HG02610 (cell line): Measurements from ENCODE around the gene TCF7.
A peak's percentile ranks its signal among the peaks of the same experiment; 100 is the strongest.

Source experiments
- ATAC-seq: cut with Tn5 transposase; IDR thresholded peaks from one replicate; pipeline ENCODE4 v1.9.1; 2021; ENCODE audit warnings: mild to moderate bottlenecking, moderate library complexity; ENCODE audit not compliant: unreplicated experiment

TCF7 gene

DNA sequence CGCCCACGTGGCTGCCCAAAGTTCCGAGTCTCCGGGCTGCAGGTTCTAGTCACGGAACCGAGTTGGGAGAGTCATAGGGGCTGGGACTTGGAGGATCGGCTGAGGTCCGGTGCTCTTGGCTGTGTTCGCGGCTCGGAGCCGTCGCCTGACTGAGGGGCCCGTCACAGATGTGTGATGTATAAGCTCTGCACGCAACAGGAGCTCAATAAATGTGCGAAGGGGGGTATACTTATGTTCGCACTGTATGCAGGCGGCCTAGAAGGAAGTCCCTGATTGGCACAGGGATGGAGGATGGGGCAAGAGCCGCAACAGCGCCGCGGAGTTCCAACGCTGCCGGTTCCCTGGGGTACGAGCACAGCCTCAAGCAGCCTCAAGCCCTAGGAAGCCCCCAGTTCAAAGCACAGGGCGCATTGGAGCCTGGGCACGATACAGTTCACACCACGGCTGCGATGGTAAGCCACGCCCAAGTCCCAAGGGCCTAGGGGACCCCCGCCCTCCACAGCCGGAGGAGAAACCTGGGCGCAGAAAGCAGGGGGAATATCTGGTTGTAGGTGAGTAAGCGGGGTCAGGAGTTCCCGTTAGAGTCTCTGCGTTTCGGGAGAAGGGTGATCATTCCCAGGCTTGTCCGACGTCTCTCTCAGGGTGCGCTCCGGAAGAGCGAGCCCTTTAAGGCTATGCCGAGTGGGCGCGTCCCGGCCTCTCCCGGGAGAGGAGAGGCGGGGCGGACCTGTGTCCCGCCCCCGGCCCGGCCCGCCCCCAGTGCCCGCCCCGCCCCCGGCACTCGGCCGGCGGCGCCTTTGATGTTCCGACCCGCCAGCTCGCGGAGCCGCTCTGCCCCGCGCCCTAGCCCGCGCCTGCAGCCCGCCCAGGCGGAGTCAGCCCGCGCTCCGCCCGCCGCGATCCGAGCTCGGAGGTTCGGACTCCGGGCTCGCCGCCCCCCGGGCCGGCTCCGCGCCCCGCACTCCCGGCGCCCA lies at the start of gene TCF7:
Gene TCF7 (plus strand): TSS at position 780 of the 974 bp plus-strand sequence. CDS start 226 bp downstream, outside the sequence.
- peak; percentile 68 for ATAC-seq

DNA sequence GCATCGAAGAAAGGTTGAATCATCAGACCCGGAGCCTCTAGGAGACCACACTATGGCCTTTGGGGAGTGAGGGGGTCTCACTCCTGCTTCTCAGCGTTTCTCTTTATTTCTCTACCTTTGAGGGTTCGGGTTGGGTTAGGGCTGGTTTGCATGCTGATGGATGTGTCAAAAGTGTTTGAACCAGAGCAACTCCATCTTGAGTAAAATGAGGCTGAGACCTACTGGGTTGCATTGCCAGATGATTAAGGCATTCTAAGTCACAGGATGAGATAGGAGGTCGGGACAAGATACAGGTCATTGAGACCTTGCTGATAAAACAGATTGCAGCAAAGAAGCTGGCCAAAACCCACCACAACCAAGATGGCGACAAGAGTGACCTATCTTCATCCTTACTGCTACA lies 44.9 kb upstream of the TCF7 start:
- ATAC-seq: no peak

DNA sequence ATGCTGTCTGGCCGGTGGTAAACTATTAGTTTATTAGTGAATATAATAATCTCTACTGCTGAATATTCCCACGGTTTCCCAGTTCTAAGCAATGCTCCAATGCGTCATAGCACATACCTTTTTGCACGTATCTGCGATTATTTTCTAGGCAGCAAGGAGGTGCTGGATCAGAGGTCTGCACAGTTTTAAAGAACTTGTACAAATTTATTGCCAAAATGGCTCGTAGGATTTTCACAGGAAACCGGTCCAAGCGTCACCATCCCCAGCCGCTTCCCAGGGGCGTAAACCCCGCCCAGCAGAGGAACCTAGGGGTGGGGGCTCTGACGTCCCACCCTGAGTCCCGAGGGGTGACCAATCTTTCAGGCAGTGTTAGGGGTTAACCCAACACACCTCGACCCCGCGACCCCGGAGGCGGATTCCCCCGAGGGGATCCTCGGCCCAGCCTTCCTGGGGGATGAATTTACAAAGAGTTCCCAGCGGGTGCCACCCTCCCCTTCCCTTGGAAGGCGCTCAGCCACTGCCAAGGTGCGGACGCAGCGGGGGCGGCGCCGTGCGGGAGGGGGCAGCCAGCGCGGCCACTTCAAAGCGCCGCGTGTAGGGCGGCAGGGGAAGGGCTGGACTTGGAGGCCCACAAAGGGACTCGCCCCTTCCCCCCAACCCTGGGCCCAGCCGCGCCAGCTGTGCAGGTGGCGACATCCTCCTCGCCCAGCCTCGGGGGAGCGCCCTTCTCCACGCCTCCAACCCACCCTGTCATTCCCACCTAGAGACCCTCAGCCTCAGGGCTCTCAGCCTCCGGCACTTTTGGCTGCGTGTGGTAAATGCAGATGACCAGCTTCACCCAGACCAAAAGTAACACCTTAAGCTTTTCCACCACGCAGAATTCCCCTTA lies 43.5 kb upstream of the TCF7 start:
- peak; percentile 60 for ATAC-seq

- peak; percentile 48 for ATAC-seq
Observed at GRCh38 chr5:134071614-134072207, 42.8 kb upstream of the TCF7 start.

- ATAC-seq: no peak
Observed at GRCh38 chr5:134072471-134073210, 41.8 kb upstream of the TCF7 start.

- ATAC-seq: no peak
Observed at GRCh38 chr5:134073404-134073803, 41.1 kb upstream of the TCF7 start.

GRCh38 chr5:134075102-134075501 lies 39.4 kb upstream of the TCF7 start:
- no peak for ATAC-seq

GRCh38 chr5:134077926-134078580 lies 36.4 kb upstream of the TCF7 start:
- no peak for ATAC-seq

DNA sequence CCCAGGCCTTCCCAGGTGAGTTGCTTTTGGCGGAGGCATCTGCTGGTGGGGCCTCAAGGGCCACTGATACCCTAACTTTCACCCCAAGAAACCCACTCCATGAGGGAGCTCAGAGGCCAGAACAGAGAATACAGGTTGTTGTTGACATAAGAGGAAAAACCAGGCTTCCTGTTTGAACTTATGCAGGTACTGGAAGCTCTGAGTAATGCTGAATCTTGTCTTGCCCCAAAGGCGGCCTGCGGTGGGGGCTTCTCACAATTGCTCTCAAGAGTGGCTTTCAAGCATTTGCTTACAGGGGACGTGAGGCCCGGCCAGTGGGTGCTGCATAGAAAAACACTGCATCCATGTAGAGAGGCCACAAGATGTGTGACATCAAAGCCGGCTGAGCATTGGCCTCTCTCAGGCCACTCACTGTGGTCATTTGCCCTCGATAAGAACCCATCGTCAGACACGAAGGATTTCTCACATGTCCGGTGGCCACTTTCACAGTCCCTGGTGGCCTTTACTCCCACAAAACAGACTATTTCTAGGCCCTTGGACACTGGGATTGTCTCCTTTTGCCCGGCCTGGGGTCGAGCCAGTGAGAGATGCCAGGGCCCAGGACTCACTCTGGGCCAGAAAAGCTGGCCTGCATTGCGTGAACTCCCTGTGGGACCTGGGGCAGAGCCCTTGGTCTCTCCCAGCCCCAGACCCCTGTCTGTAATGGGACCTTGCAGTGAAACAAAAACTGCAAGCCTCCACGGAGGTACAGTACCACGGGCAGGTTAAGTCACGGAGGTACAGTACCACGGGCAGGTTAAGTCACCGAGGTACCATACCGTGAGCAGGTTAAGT lies 34.5 kb upstream of the TCF7 start:
- no peak for ATAC-seq

GRCh38 chr5:134082264-134082992 lies 32.1 kb upstream of the TCF7 start:
- ATAC-seq: no peak

DNA sequence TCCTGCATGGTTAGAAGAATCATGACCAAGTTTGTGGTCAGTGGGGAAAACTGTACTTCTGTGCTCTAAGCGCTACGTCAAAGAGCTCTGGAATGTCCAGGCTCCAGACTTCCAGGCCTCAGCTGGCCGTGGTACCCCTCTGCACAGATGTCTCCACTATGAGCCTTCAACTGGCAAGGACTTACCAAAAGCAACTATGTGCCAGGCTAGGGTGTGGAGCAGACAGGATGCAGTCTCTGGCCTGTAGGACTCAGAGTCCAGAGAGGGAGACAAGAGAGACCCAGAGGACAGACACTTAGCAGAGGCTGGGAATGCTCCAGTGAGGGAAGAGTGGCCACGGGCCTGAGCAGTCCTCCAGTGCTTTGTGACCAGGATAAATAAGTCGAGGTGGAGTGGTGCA lies 31.0 kb upstream of the TCF7 start:
- ATAC-seq: no peak

DNA sequence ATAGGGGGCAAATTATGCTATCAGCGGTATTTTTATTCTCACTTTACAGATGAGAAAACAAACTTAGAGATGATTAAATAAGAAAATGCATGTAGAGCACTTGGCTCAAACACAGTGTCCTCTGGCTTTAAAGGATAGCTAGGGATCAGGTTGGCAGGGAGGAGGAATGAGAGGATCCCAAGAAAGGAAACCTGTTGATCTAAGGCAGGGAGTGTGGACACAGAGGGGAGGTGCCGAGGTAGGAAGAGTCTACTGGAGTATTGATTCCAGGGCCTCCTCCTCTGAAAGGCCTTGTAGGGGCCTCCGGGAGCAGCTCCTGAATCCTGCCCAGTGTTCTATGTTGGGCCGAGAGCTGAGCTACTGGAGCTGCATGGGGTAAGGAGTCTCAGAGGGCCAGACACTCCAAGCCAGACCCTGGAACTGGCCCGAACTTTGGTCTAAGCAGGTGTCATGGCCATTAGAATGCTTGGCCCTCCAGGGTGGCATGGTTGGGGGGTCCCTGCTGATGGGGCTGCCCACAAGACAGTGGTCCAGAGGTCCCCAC lies 30.4 kb upstream of the TCF7 start:
- no peak for ATAC-seq

DNA sequence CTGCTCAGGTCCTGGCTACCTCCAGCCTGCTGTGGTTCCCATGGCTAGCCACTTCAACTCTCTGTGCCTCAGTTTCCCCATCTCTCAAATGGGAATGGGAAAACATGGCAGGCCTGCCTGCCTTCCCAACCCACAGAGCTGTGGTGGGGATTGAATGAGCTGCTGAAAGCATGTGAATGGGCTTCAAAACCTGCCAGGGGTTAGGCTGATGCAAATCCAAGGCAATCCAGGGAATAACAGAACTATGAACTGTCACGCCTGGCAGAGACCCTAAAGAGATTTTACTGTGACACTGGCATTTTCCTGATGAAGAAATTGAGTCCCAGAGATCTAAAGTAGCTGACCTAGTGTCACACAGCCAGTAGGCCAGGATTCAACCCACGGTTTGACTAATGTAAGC lies 29.9 kb upstream of the TCF7 start:
- no peak for ATAC-seq

- no peak for ATAC-seq
Observed at GRCh38 chr5:134085411-134085810, 29.1 kb upstream of the TCF7 start.

- ATAC-seq: no peak
Observed at GRCh38 chr5:134086225-134086942, 28.1 kb upstream of the TCF7 start.

- ATAC-seq: no peak
Observed at GRCh38 chr5:134086943-134087305, 27.6 kb upstream of the TCF7 start.

DNA sequence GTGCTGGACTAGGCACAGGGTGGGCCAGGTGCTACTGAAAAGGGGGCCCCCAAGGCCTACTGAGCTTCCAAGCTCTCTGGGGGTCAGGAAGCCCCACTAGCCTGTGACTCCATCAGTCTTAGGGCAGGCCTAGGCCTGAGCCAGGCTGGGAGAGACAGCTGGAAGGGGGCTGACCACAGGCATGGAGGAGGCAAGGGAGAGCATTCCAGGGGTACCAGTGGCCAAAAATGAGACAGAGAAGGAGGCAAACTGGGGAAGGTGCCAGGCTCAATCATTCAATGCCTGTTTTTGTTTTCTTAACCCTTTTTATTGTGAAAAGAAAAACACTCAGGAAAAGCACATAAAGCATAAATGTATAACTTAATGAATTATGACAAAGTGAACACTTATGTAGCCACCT lies 26.2 kb upstream of the TCF7 start:
- no peak for ATAC-seq
